ENCODE results near the gene TTC17.

TTC17 gene

GRCh38 chr11:43486141-43486540 is 127.4 kb downstream of the TTC17 start:
- no peak for DNase-seq

GRCh38 chr11:43489869-43490465 is 131.2 kb downstream of the TTC17 start:
- DNase-seq, result no peak

- DNase-seq, result no peak
Measured at GRCh38 chr11:43492701-43493100, 134.0 kb downstream of the TTC17 start.

- DNase-seq, result no peak
Measured at GRCh38 chr11:43493431-43493830, 134.7 kb downstream of the TTC17 start.

GRCh38 chr11:43497144-43497543 is 138.4 kb downstream of the TTC17 start:
- no peak for DNase-seq

- DNase-seq, result no peak
Measured at GRCh38 chr11:43498561-43498960, 139.8 kb downstream of the TTC17 start.

GRCh38 chr11:43503417-43503816 is 144.7 kb downstream of the TTC17 start:
- DNase-seq, result no peak

GRCh38 chr11:43504316-43504950 is 145.7 kb downstream of the TTC17 start:
- DNase-seq, result no peak

GRCh38 chr11:43505171-43505570 is 146.5 kb downstream of the TTC17 start:
- DNase-seq, result no peak

GRCh38 chr11:43507171-43507570 is 148.5 kb downstream of the TTC17 start:
- DNase-seq, result no peak

GRCh38 chr11:43508511-43508918 is 149.8 kb downstream of the TTC17 start:
- no peak for DNase-seq

GRCh38 chr11:43511959-43512358 is 153.2 kb downstream of the TTC17 start:
- DNase-seq, result no peak

- DNase-seq, result no peak
Measured at GRCh38 chr11:43515090-43515489, 156.4 kb downstream of the TTC17 start.

- DNase-seq, result no peak
Measured at GRCh38 chr11:43516316-43516850, 157.7 kb downstream of the TTC17 start.

- DNase-seq, result no peak
Measured at GRCh38 chr11:43517518-43517917, 158.8 kb downstream of the TTC17 start.

GRCh38 chr11:43518408-43519160 is 159.9 kb downstream of the TTC17 start:
- no peak for DNase-seq

GRCh38 chr11:43521471-43521870 is 162.8 kb downstream of the TTC17 start:
- DNase-seq, result no peak

- no peak for DNase-seq
Measured at GRCh38 chr11:43523632-43524031, 164.9 kb downstream of the TTC17 start.

GRCh38 chr11:43532041-43532440 is 173.3 kb downstream of the TTC17 start:
- no peak for DNase-seq

- no peak for DNase-seq
Measured at GRCh38 chr11:43537833-43538615, 179.3 kb downstream of the TTC17 start.

- no peak for DNase-seq
Measured at GRCh38 chr11:43541993-43542392, 183.3 kb downstream of the TTC17 start.

GRCh38 chr11:43542750-43543712 is 184.3 kb downstream of the TTC17 start:
- DNase-seq, result peak; percentile 5

Measured in NCI-H2171 treated with DMSO at 0.1 percent for 48 hours (cell line).